ENCODE measurements around the gene CST11.

The CST11 gene

GRCh38 chr20:23452776-23453175 lies at the start of gene CST11:
Gene CST11 (minus strand): TSS chr20:23452876. CDS start chr20:23452811, 65 bp downstream.
- Histone ChIP-seq H3K4me3 (ENCODE audit: low read length) (no peak within 1 kb of the TSS), H3K9me3 (ENCODE audit: insufficient read depth, low read length) (no peaks in the 10 kb centered on the region), H4K20me1 (ENCODE audit: insufficient read depth, low read length) (no peaks in the 10 kb centered on the region), H3K4me2 (ENCODE audit: low read length) (no peak within 1 kb of the TSS), H3K27me3 (ENCODE audit: low read depth, low read length) (0 out of 2 replicates have a peak, but pooled peaks cover 3% of the 10 kb centered on the region), H3K27ac (ENCODE audit: low read length) (no peak within 1 kb of the TSS), H2AFZ (ENCODE audit: low read depth, low read length) (no peak within 1 kb of the TSS), H3K9ac (ENCODE audit: low read length) (no peak within 1 kb of the TSS), H3K36me3 (replicated peaks; ENCODE audit: low read depth, low read length) (no peaks in the 10 kb centered on the region), H3K79me2 (ENCODE audit: low read length) (no peaks in the 10 kb centered on the region), H3K4me1 (ENCODE audit: low read length) (peaks cover 10% of the 10 kb centered on the region)
- no peak for TF ChIP-seq EZH2phosphoT487 (IDR thresholded peaks at IDR 0.05; ENCODE audit: low read depth)
- TF ChIP-seq CTCF (IDR thresholded peaks at IDR 0.05; ENCODE audit: low read depth, low read length): no peak

- TF ChIP-seq EZH2phosphoT487 (IDR thresholded peaks at IDR 0.05; ENCODE audit: low read depth) (no peak), CTCF (IDR thresholded peaks at IDR 0.05; ENCODE audit: low read depth, low read length) (no peak)
- Histone ChIP-seq H3K36me3 (replicated peaks; ENCODE audit: low read depth, low read length) (no peaks in the 10 kb centered on the region), H4K20me1 (ENCODE audit: insufficient read depth, low read length) (no peaks in the 10 kb centered on the region), H3K4me3 (ENCODE audit: low read length) (no peak overlapping the region), H3K27ac (ENCODE audit: low read length) (no peak overlapping the region), H3K9ac (ENCODE audit: low read length) (no peak overlapping the region), H3K4me2 (ENCODE audit: low read length) (no peak overlapping the region), H3K9me3 (ENCODE audit: insufficient read depth, low read length) (no peaks in the 10 kb centered on the region), H3K4me1 (ENCODE audit: low read length) (peaks cover 8% of the 10 kb centered on the region; the same call in 1 of the 2 replicates), H2AFZ (ENCODE audit: low read depth, low read length) (no peak overlapping the region), H3K79me2 (ENCODE audit: low read length) (no peaks in the 10 kb centered on the region), H3K27me3 (ENCODE audit: low read depth, low read length) (peaks cover 21% of the 10 kb centered on the region)
Measured at GRCh38 chr20:23501926-23502325, 49.2 kb upstream of the CST11 start.

- no peak overlapping the region for H3K27ac ChIP-seq (ENCODE audit: low read length)
- no peak for TF ChIP-seq CTCF (IDR thresholded peaks at IDR 0.05; ENCODE audit: low read depth, low read length)
- TF ChIP-seq EZH2phosphoT487 (IDR thresholded peaks at IDR 0.05; ENCODE audit: low read depth): no peak
- H4K20me1 ChIP-seq (ENCODE audit: insufficient read depth, low read length): no peaks in the 10 kb centered on the region
- no peak overlapping the region for H3K4me3 ChIP-seq (ENCODE audit: low read length)
- H3K27me3 ChIP-seq (ENCODE audit: low read depth, low read length): peaks cover 4% of the 10 kb centered on the region; the same call in 1 of the 2 replicates
- no peak overlapping the region for H2AFZ ChIP-seq (ENCODE audit: low read depth, low read length)
- H3K4me1 ChIP-seq (ENCODE audit: low read length): peaks cover 8% of the 10 kb centered on the region; the same call in 1 of the 2 replicates
- no peaks in the 10 kb centered on the region for H3K9me3 ChIP-seq (ENCODE audit: insufficient read depth, low read length)
- H3K4me2 ChIP-seq (ENCODE audit: low read length): no peak overlapping the region
- H3K36me3 ChIP-seq (replicated peaks; ENCODE audit: low read depth, low read length): no peaks in the 10 kb centered on the region
- H3K9ac ChIP-seq (ENCODE audit: low read length): no peak overlapping the region
- no peaks in the 10 kb centered on the region for H3K79me2 ChIP-seq (ENCODE audit: low read length)
Measured at GRCh38 chr20:23497536-23497935, 44.9 kb upstream of the CST11 start.

GRCh38 chr20:23493172-23493772 lies 40.6 kb upstream of the CST11 start:
- Histone ChIP-seq H3K9me3 (ENCODE audit: insufficient read depth, low read length) (no peaks in the 10 kb centered on the region), H4K20me1 (ENCODE audit: insufficient read depth, low read length) (no peaks in the 10 kb centered on the region), H2AFZ (ENCODE audit: low read depth, low read length) (no peak overlapping the region), H3K27ac (ENCODE audit: low read length) (no peak overlapping the region), H3K4me1 (ENCODE audit: low read length) (peaks cover 22% of the 10 kb centered on the region), H3K9ac (ENCODE audit: low read length) (no peak overlapping the region), H3K79me2 (ENCODE audit: low read length) (no peaks in the 10 kb centered on the region), H3K4me3 (ENCODE audit: low read length) (no peak overlapping the region), H3K27me3 (ENCODE audit: low read depth, low read length) (no peaks in the 10 kb centered on the region), H3K36me3 (replicated peaks; ENCODE audit: low read depth, low read length) (no peaks in the 10 kb centered on the region), H3K4me2 (ENCODE audit: low read length) (no peak overlapping the region)
- TF ChIP-seq EZH2phosphoT487 (IDR thresholded peaks at IDR 0.05; ENCODE audit: low read depth): no peak
- no peak for TF ChIP-seq CTCF (IDR thresholded peaks at IDR 0.05; ENCODE audit: low read depth, low read length)
